ENCODE results near the gene FBXO31. TPM values are rescaled to one million over a fixed set of nuclear protein-coding genes. Genes with fewer than 3 reads are reported as not detected.

The FBXO31 gene
- total and polyA plus RNA-seq, 2 of the 13 experiments (the other 11 are each of a cell fraction or from before 2014, with no cell fraction given), result 92.4 to 101 TPM

- no peak for TF ChIP-seq U2AF2 (IDR thresholded peaks at IDR 0.05; ENCODE audit: low read depth, low read length)
- TF ChIP-seq ZNF878 (CRISPR knock-in tag; IDR thresholded peaks at IDR 0.05), result peak; percentile 66; the same call in 1 of the 2 replicates
- peak; percentile 78 for TF ChIP-seq ZMYM4 (CRISPR knock-in tag; IDR thresholded peaks at IDR 0.05)
- TF ChIP-seq IRF2 (CRISPR knock-in tag; IDR thresholded peaks at IDR 0.05), result peak; percentile 92
- peak; percentile 80 for TF ChIP-seq TARDBP (CRISPR knock-in tag; IDR thresholded peaks at IDR 0.05)
- TF ChIP-seq KLF11 (CRISPR knock-in tag; IDR thresholded peaks at IDR 0.05), result peak; percentile 50; the same call in 1 of the 2 replicates
- no peak for TF ChIP-seq ZNF720 (CRISPR knock-in tag; IDR thresholded peaks at IDR 0.05)
- no peak for TF ChIP-seq SMARCE1 (IDR thresholded peaks at IDR 0.05; ENCODE audit: borderline replicate concordance)
- peak; percentile 21 for TF ChIP-seq CBX1 (IDR thresholded peaks at IDR 0.05; ENCODE audit: low read depth)
- no peak for TF ChIP-seq MTF2 (CRISPR knock-in tag; IDR thresholded peaks at IDR 0.05; ENCODE audit: borderline replicate concordance)
- 0 out of 2 replicates have a peak, but pooled peaks have one; percentile 36 for TF ChIP-seq ZNF33B (CRISPR knock-in tag; IDR thresholded peaks at IDR 0.05)
- no peak for TF ChIP-seq ZBTB33 (CRISPR knock-in tag; IDR thresholded peaks at IDR 0.05)
- TF ChIP-seq ZBTB42 (CRISPR knock-in tag; IDR thresholded peaks at IDR 0.05), result no peak; the same call in 1 of the 2 replicates
- no peak for TF ChIP-seq ZNF704 (CRISPR knock-in tag; IDR thresholded peaks at IDR 0.05; ENCODE audit: borderline replicate concordance)
- peak; percentile 95 for TF ChIP-seq PITX1 (CRISPR knock-in tag; IDR thresholded peaks at IDR 0.05)
- TF ChIP-seq EED (CRISPR knock-in tag; IDR thresholded peaks at IDR 0.05), result 0 out of 2 replicates have a peak, but pooled peaks have one; percentile 4
- TF ChIP-seq ZSCAN25 (CRISPR knock-in tag; IDR thresholded peaks at IDR 0.05), result peak; percentile 67; the same call in 1 of the 2 replicates
- no peak for TF ChIP-seq ZFAT (CRISPR knock-in tag; conservative IDR thresholded peaks at IDR 0.05)
- TF ChIP-seq LCORL (IDR thresholded peaks at IDR 0.05), result peak; percentile 28; the same call in 1 of the 2 replicates
- TF ChIP-seq LCORL (CRISPR knock-in tag; IDR thresholded peaks at IDR 0.05), result peak; percentile 87
- TF ChIP-seq ZNF274 (CRISPR knock-in tag; IDR thresholded peaks at IDR 0.05), result no peak
- peak; percentile 100 for TF ChIP-seq ELF3 (CRISPR knock-in tag; IDR thresholded peaks at IDR 0.05)
- TF ChIP-seq ZNF639 (CRISPR knock-in tag; conservative IDR thresholded peaks at IDR 0.05), result peak; percentile 62; the same call in 1 of the 2 replicates
- TF ChIP-seq MLXIP (CRISPR knock-in tag; IDR thresholded peaks at IDR 0.05; ENCODE audit: borderline replicate concordance), result no peak; the same call in 1 of the 2 replicates
These were observed 4.6 kb upstream of the FBXO31 start (continued) for GRCh38 chr16:87387942-87388817.

All from HepG2 (cell line).